ENCODE results near the gene MRPL27. TPM values are rescaled to one million over a fixed set of nuclear protein-coding genes. Genes with fewer than 3 reads are reported as not detected.

The MRPL27 gene
- total RNA-seq, 2 experiments from 2014 or later: 54.6 to 55.8 TPM

GRCh38 chr17:50397919-50398285 lies 24.9 kb upstream of the MRPL27 start:
- intact Hi-C loops (cut with micrococcal nuclease): no loop called here
- ChIA-PET POLR2A (interaction anchor here (0.6 to 3.2 kb wide), 18 partner anchors 9 to 81 kb away, joined by 3 to 16 read pairs (median 6); partner anchors contain the start of genes ACSF2, EME1, MRPL27 and RSAD1), CTCF (interaction anchor here (0.6 to 5.2 kb wide), 40 partner anchors 8 to 766 kb away, joined by 3 to 74 read pairs (median 6); partner anchors contain the start of genes ACSF2, ANKRD40, COL1A1 and EME1)
- Mint-ChIP-seq H3K4me1 (ENCODE audit: low read depth) (peaks cover 30% of the 10 kb centered on the region), H3K36me3 (ENCODE audit: low read depth) (peaks cover 32% of the 10 kb centered on the region), H3K9me3 (peaks cover 3% of the 10 kb centered on the region), H3K27ac (peak overlapping the region; percentile 90), H3K27me3 (no peaks in the 10 kb centered on the region), H3K4me3 (peak overlapping the region; percentile 89)
- DNase-seq (no peak), ATAC-seq (no peak)
- TF ChIP-seq CTCF (IDR thresholded peaks at IDR 0.05): no peak

DNA sequence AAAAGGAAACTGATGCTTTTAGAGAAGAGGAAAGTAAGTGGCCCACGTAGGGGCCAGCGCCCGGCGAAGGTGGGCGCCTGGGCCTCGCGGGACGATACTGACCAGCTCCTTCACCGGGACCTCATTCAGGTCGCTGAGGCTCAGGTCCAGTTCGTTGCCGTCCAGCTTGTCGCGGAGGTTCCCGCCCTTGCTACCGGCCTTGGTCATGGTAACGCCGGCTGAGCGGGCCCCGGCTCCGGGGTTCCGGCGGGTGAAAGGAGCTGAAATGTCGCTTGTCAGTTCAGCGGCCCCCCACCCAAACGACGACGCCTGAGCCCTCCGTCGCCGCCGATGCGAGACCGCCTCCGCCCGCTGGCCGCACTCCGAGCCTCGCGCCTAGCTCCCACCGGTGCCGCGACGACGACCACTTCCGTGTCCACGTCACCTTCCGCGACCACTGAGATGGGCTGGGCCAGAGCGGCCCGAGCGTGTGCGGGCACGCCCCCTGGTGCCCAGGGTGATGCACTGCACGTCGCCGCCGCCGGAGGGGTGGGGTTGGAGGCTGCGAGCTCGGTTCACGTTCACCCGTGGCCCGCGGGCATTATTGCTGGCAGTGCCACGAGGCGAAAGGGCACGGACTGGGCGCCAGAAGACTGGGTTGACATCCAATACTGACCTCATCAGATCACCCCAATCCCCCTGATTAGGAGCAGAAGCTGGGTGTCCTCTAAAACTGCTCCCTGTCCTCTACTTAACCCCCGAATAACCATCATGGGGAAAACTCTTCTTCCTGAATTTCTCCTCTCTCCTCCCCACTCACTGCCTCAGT lies 24.3 kb upstream of the MRPL27 start, which contains the start of gene LRRC59:
Gene LRRC59, minus strand, starts transcription at position 413 of the 808 bp plus-strand sequence. Its CDS starts 206 bp downstream, at position 207.
- DNase-seq (peak; percentile 93), ATAC-seq (peak; percentile 100)
- Mint-ChIP-seq H3K36me3 (ENCODE audit: low read depth) (peaks cover 38% of the 10 kb centered on the region), H3K27me3 (no peaks in the 10 kb centered on the region), H3K4me3 (peak within 1 kb of the TSS; percentile 89), H3K9me3 (peaks cover 3% of the 10 kb centered on the region), H3K27ac (peak within 1 kb of the TSS; percentile 90), H3K4me1 (ENCODE audit: low read depth) (peaks cover 30% of the 10 kb centered on the region)
- CTCF ChIA-PET: interaction anchor here (0.6 to 5.2 kb wide), 46 partner anchors 9 to 767 kb away, joined by 3 to 74 read pairs (median 5); partner anchors contain the start of genes ACSF2, ANKRD40, COL1A1 and EME1
- POLR2A ChIA-PET: interaction anchor here (0.6 to 3.2 kb wide), 21 partner anchors 9 to 82 kb away, joined by 3 to 22 read pairs (median 6); partner anchors contain the start of genes ACSF2, EME1, MRPL27 and RSAD1
- intact Hi-C loops (cut with micrococcal nuclease): no loop called here
- TF ChIP-seq CTCF (IDR thresholded peaks at IDR 0.05): peak; percentile 97

DNA sequence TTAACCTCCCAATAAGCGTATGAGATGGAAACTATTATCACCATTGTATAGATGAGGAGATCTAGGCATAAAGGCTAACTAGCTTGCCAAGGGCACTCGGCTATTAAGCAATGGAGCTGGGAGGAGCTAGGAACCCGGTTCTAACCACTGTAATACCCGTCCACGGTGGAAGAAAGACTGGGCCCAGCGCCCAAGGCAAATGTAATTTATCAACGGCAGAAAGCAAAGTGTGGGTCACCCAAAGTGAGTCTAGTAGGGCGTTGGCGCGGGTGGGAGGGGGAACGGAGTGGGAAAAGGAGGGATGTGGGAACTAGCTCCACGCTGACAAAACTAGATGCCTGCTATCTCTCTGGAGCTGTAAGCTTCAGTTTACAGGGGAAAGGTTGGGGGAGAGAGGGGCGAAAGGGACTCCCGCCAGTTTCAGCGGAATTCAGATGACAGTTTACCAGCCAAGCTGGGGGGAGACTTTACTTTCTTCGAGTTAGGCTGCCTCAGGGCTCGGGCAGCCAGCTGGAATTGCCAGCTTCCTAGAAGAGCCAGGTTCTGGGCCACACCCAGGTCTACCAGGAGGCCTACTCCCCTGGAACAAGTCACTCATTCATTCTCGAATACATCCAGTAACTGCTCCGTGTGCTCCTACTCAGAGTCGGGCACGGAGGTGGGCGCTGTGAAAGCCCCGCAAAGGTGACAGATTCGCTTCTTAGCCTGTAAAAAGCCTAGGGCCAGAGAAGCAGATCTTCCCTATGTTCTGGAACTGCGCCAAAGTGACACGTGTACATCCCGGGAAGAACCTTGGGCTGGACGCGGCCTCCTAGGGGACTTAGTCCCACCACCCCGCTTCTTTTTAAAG lies 23.5 kb upstream of the MRPL27 start:
- TF ChIP-seq CTCF (IDR thresholded peaks at IDR 0.05): no peak
- peak overlapping the region; percentile 89 for H3K4me3 Mint-ChIP-seq
- intact Hi-C loops (cut with micrococcal nuclease): no loop called here
- peaks cover 3% of the 10 kb centered on the region for H3K9me3 Mint-ChIP-seq
- POLR2A ChIA-PET: interaction anchor here (0.6 to 3.2 kb wide), 20 partner anchors 8 to 82 kb away, joined by 3 to 22 read pairs (median 6); partner anchors contain the start of genes EME1, MRPL27, RSAD1 and XYLT2
- H3K4me1 Mint-ChIP-seq (ENCODE audit: low read depth): peaks cover 30% of the 10 kb centered on the region
- H3K36me3 Mint-ChIP-seq (ENCODE audit: low read depth): peaks cover 40% of the 10 kb centered on the region
- CTCF ChIA-PET: interaction anchor here (0.6 to 5.2 kb wide), 36 partner anchors 8 to 768 kb away, joined by 3 to 74 read pairs (median 6); partner anchors contain the start of genes ACSF2, COL1A1, EME1 and LUC7L3
- peak overlapping the region; percentile 90 for H3K27ac Mint-ChIP-seq
- DNase-seq (peak; percentile 58), ATAC-seq (peak; percentile 25)
- no peaks in the 10 kb centered on the region for H3K27me3 Mint-ChIP-seq

DNA sequence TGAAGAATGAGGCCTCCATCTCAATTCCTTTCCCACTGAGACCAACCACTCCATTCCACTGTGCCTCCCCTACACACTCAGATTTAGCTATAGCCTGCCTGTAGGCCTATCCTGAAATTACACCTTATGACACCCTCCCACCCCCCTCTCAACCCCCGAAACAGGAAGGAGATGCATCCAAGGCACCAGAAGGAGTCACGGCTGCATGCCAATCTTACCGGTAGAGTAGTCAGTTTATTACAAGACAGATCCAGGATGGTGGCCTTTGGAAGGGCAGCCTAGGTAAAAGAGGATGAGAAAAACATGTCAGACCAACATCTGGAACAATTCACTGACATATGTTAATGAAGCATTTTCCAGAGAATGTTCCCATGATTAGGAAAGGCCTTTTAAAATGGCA lies 21.7 kb upstream of the MRPL27 start:
- CTCF ChIA-PET: no interaction called here
- Mint-ChIP-seq H3K4me3 (peak overlapping the region; percentile 89), H3K27me3 (no peaks in the 10 kb centered on the region), H3K9me3 (peaks cover under 1% of the 10 kb centered on the region), H3K27ac (no peak overlapping the region), H3K4me1 (ENCODE audit: low read depth) (peaks cover 30% of the 10 kb centered on the region), H3K36me3 (ENCODE audit: low read depth) (peaks cover 51% of the 10 kb centered on the region)
- no peak for TF ChIP-seq CTCF (IDR thresholded peaks at IDR 0.05)
- intact Hi-C loops (cut with micrococcal nuclease): no loop called here
- POLR2A ChIA-PET: interaction anchor here (0.7 to 2.8 kb wide), 3 partner anchors 10 to 15 kb away, joined by 3 to 22 read pairs (median 3); no protein-coding TSS in a partner anchor
- no peak for ATAC-seq
- DNase-seq: no peak
